Keratinocyte (primary cell): Measurements from ENCODE around the gene CBARP. TPM values are rescaled to one million over a fixed set of nuclear protein-coding genes. Genes with fewer than 3 reads are reported as not detected.

ENCODE experiments used
- DNase-seq: peaks from one replicate; pipeline ENCODE4 v3.0.0-alpha.2; 2011; ENCODE audit warnings: low read depth, missing footprints, low spot score
- FAIRE-seq: peaks from 2 replicates; lab custom pipeline; 2011; peaks lifted over from hg19 to GRCh38; lab: Jason Lieb, UNC
- H2AFZ ChIP-seq: 2 replicates; pipeline ENCODE4 v1.6.0; 2012; ENCODE audit warnings: low read length, control low read depth, inconsistent platforms; ENCODE audit not compliant: control insufficient read depth
- H3K27ac ChIP-seq: 2 replicates; pipeline ENCODE4 v1.5.1; 2011; ENCODE audit warnings: low read length; ENCODE audit not compliant: control insufficient read depth, insufficient read depth
- H3K27me3 ChIP-seq: 3 replicates; pipeline ENCODE4 v1.6.0; 2011; ENCODE audit warnings: low read length; ENCODE audit not compliant: control insufficient read depth, insufficient read depth; ENCODE audit errors: extremely low read depth
- H3K36me3 ChIP-seq, 2 experiments: 2 replicates in 1 of 2; 3 replicates in 1 of 2; pipeline ENCODE4 v1.5.1; 2011; ENCODE audit warnings: low read length in 2 of 2, mild to moderate bottlenecking in 1 of 2; ENCODE audit not compliant: control insufficient read depth in 2 of 2, insufficient read depth in 2 of 2; ENCODE audit errors: extremely low read depth in 1 of 2
- H3K4me1 ChIP-seq: 3 replicates; pipeline ENCODE4 v1.5.1; 2011; ENCODE audit warnings: low read length; ENCODE audit not compliant: control insufficient read depth, insufficient read depth; ENCODE audit errors: extremely low read depth
- H3K4me2 ChIP-seq: 3 replicates; pipeline ENCODE4 v1.6.0; 2011; ENCODE audit warnings: low read depth, low read length; ENCODE audit not compliant: control insufficient read depth, insufficient read depth; ENCODE audit errors: extremely low read depth
- H3K4me3 ChIP-seq, 3 experiments: fragments of 200-600 bp in 1 of 3; sonication (generic) in 1 of 3; 2 replicates in 2 of 3; 3 replicates in 1 of 3; pipeline ENCODE4 v1.5.1; 2011 to 2016; ENCODE audit warnings: low read length in 3 of 3, mild to moderate bottlenecking in 3 of 3, control low read depth in 2 of 3, inconsistent platforms in 1 of 3, low read depth in 1 of 3, mixed read lengths in 1 of 3, mixed run types in 1 of 3, moderate library complexity in 1 of 3; ENCODE audit not compliant: control insufficient read depth in 2 of 3, insufficient read depth in 2 of 3; ENCODE audit errors: extremely low read depth in 1 of 3
- H3K79me2 ChIP-seq: 2 replicates; pipeline ENCODE4 v1.6.0; 2012; ENCODE audit warnings: low read length; ENCODE audit not compliant: control insufficient read depth, insufficient read depth
- H3K9ac ChIP-seq: 3 replicates; pipeline ENCODE4 v1.6.0; 2011; ENCODE audit warnings: low read length; ENCODE audit not compliant: control insufficient read depth, insufficient read depth; ENCODE audit errors: extremely low read depth
- H3K9me1 ChIP-seq: 3 replicates; pipeline ENCODE4 v1.6.0; 2011; ENCODE audit warnings: low read length; ENCODE audit not compliant: control insufficient read depth, insufficient read depth; ENCODE audit errors: extremely low read depth
- H3K9me3 ChIP-seq: 2 replicates; pipeline ENCODE4 v1.5.1; 2012; ENCODE audit warnings: low read depth, low read length; ENCODE audit not compliant: control insufficient read depth
- H4K20me1 ChIP-seq: 3 replicates; pipeline ENCODE4 v1.6.0; 2011; ENCODE audit warnings: low read length; ENCODE audit not compliant: control insufficient read depth, insufficient read depth; ENCODE audit errors: extremely low read depth
- EZH2 ChIP-seq: IDR thresholded peaks from one replicate; pipeline ENCODE4 v1.6.1; 2012; ENCODE audit warnings: inconsistent platforms, mild to moderate bottlenecking, low read length, moderate library complexity
- dilution Hi-C: fragments of 300-500 bp; cut with MboI; formaldehyde crosslinking; loops from one replicate; pipeline ENCODE4 v1.7.0; 2020; ENCODE audit warnings: low sequenced_read_pairs; ENCODE audit not compliant: extremely low pct_ligation_motif_present
- polyA plus RNA-seq, 5 experiments: library from polyadenylated mRNA; depleted of rRNA in 3 of 5; stranded (reverse) in 3 of 5; stranded (forward) in 1 of 5; unstranded in 1 of 5; fragments of >200 nt; gene quantifications; 1 replicate in 1 of 5; 2 replicates in 3 of 5; 3 replicates in 1 of 5; pipeline versions ENCODE4 v1.2.1 to v1.2.3, GENCODE V29; 2011 to 2012; ENCODE audit warnings: missing spikeins in 2 of 5, low read depth in 1 of 5, low replicate concordance in 1 of 5
- TF ChIP-seq, protein P1 (sequence below), 3 experiments: IDR thresholded peaks in 1 of 3; conservative IDR thresholded peaks in 1 of 3; optimal IDR thresholded peaks in 1 of 3; 2 replicates in 2 of 3; 3 replicates in 1 of 3; pipeline versions ENCODE3 to v1.5.1; 2011; ENCODE audit warnings: low read length in 3 of 3, mild to moderate bottlenecking in 3 of 3, moderate library complexity in 2 of 3, control low read depth in 1 of 3, inconsistent platforms in 1 of 3; ENCODE audit not compliant: insufficient read depth in 2 of 3; ENCODE audit errors: extremely low read depth in 1 of 3

CBARP gene
- polyA plus RNA-seq, 1 donor (not counting 4 experiments of a cell fraction or from before 2014, with no cell fraction given) = 0.93 TPM

DNA sequence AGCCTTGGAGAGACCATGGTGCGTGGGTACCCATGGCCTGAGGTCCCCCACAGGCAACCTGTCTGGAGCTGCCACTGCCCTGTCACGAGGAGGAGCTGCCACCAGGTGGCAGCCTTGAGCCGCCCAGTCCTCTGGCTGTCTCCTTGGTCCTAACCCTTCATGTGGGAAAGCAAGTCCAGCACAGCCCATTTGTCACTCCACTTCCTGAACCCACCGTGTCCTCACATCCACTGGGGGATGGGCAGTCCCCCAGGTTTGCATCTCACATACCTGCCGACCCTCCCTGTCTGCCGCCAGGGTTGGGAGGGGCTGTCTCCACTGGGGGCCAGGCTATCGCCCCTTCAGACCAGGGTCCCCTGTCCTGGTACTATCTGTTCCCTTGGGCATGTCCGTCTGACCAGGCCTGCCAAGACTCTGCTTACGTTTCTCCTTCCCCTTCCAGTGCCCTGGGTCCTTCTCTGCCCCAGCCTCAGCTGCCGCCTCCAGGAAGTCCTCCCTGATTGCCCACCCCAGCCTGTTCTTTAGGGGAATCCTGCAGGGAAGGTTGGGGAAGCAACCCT lies 42.1 kb upstream of the CBARP start:
- H3K9me3 ChIP-seq = no peaks in the 10 kb centered on the region
- H2AFZ ChIP-seq = no peak overlapping the region
- no peak overlapping the region for H3K27ac ChIP-seq
- dilution Hi-C loops = no loop called here
- H3K27me3 ChIP-seq = peaks cover 22% of the 10 kb centered on the region
- no peaks in the 10 kb centered on the region for H3K9me1 ChIP-seq
- H3K4me1 ChIP-seq = peaks cover 9% of the 10 kb centered on the region
- FAIRE-seq (peak; percentile 75), DNase-seq (no peak)
- H3K79me2 ChIP-seq = peaks cover 8% of the 10 kb centered on the region
- H3K4me2 ChIP-seq = no peak overlapping the region
- no peak overlapping the region for H3K9ac ChIP-seq
- peaks cover 7 to 19% of the 10 kb centered on the region in 2 experiments for H3K36me3 ChIP-seq
- H3K4me3 ChIP-seq = no peak overlapping the region
- no peak for TF ChIP-seq EZH2
- TF ChIP-seq, protein P1, sequence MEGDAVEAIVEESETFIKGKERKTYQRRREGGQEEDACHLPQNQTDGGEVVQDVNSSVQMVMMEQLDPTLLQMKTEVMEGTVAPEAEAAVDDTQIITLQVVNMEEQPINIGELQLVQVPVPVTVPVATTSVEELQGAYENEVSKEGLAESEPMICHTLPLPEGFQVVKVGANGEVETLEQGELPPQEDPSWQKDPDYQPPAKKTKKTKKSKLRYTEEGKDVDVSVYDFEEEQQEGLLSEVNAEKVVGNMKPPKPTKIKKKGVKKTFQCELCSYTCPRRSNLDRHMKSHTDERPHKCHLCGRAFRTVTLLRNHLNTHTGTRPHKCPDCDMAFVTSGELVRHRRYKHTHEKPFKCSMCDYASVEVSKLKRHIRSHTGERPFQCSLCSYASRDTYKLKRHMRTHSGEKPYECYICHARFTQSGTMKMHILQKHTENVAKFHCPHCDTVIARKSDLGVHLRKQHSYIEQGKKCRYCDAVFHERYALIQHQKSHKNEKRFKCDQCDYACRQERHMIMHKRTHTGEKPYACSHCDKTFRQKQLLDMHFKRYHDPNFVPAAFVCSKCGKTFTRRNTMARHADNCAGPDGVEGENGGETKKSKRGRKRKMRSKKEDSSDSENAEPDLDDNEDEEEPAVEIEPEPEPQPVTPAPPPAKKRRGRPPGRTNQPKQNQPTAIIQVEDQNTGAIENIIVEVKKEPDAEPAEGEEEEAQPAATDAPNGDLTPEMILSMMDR (optimal IDR thresholded peaks at IDR 0.05 in 1 of 3, IDR thresholded peaks at IDR 0.05 in 1 of 3, conservative IDR thresholded peaks at IDR 0.05 in 1 of 3; ENCODE audit: extremely low read depth in 1 of 3, insufficient read depth in 2 of 3, low read length in 3 of 3) = peak; percentile 91 to 99 (median 98)
- H4K20me1 ChIP-seq = peaks cover 14% of the 10 kb centered on the region

DNA sequence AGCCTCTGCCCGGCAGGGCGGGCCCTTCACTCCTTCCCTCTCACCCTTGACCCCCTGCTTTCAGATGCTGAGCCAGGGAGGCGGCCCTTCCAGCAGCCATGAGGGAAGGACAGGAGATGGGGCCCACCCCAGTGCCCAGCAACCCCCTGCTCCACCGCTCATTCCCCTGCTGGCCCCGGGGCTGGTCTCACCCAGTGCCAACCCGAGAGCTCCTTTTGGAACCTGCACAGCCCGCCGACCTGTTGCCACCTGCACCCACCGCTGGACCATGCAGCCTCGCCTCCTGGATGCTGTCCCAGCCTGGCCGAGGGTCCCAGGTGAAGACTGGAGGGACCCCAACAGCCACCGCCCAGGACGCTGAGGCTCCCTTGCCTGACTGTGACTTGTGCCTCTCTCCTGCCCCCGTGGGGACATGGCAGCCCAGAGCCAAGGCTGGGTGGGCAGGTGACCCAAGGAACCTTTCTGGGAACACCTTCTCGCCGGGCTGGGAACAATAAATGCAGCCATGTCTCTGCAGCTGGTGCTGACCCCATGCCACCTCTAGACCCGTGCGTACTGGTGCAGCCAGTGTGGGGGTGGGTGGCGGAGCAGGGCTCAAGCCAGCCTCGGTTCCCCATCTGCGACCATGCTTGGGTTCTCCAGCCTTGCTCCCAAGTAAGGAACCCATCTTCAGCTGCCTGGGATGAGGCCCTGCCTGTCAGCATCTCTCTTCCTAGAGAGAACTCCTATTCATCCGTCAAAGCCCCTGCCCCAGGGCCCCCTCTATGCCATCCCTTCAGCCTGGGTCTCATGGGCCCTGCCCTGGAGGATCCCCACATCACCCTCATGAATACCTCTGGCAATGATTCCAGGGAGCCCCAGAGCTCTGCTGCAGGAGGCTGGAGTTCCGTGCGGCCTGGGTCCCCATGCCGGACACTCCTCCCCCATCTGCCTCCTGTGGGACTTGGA lies 41.2 kb upstream of the CBARP start:
- Histone ChIP-seq H3K4me3 (no peak overlapping the region), H3K4me2 (no peak overlapping the region), H3K9me1 (no peaks in the 10 kb centered on the region), H3K36me3 (peaks cover 11 to 22% of the 10 kb centered on the region in 2 experiments), H3K9ac (no peak overlapping the region), H2AFZ (no peak overlapping the region), H3K27ac (no peak overlapping the region), H3K9me3 (no peaks in the 10 kb centered on the region), H3K27me3 (peaks cover 13% of the 10 kb centered on the region), H4K20me1 (peaks cover 10% of the 10 kb centered on the region), H3K79me2 (peaks cover 16% of the 10 kb centered on the region), H3K4me1 (peaks cover 17% of the 10 kb centered on the region)
- DNase-seq (no peak), FAIRE-seq (no peak)
- dilution Hi-C loops = no loop called here
- TF ChIP-seq, protein P1 (optimal IDR thresholded peaks at IDR 0.05 in 1 of 3, IDR thresholded peaks at IDR 0.05 in 1 of 3, conservative IDR thresholded peaks at IDR 0.05 in 1 of 3; ENCODE audit: extremely low read depth in 1 of 3, insufficient read depth in 2 of 3, low read length in 3 of 3) = no peak
